COLO668 (cell line): ENCODE data around the gene NDP.
"Not testable (repeated sequence)": the region's sequence is repeated elsewhere in the genome, so short reads cannot be mapped to it uniquely, and the experiment has no call there.

ENCODE experiments used
- DNase-seq: peaks from one replicate; lab custom pipeline; 2025; ENCODE audit not compliant: unreplicated experiment; lab: John Stamatoyannopoulos, UW

The NDP gene

DNA sequence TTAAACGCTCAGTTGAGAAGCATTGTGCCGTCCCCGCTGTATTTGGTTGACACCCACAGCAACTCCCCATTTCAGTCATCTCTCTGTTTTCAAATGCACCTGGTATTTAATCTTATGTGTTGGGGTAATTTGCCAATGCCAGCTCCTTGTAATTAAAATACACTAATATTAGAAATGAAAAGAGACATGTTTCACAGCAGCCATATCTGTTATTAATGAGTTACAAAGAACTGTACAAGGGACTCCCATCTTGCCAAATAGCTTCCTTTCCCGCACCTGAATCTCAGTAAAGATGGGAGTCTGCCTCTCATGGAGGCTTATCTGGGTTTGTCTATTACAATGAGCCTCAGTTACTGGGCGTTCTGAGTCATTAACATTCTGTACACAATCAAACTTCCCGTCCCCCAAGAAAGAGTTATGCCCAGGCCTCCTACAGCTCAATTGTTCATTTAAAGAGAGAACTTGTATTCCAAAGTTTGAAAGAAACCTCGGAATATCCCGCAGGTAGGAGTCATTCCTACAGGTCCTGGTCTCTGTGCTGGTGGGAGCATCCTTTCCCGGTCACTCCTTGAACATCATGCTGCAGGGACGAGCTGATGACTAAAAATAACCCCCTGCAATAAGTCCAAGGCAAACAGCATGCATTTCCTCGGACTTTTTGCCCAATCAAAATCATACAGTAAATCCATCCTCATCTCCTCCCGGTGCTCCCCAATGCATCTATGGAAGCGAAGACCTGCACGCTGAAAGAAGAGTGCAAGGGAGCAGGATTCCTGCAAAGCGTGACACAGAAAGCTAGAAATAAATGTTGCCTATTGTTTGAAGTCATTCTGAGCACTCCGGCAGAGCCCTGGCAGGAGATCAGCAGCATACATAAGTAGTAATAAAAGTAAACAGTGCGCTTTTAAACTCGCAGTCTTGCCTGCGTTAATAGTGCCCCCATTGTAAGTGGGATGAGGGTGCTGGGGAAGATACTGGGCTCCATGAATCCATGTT, 926 bp downstream of the NDP start:
- no peak for DNase-seq

DNA sequence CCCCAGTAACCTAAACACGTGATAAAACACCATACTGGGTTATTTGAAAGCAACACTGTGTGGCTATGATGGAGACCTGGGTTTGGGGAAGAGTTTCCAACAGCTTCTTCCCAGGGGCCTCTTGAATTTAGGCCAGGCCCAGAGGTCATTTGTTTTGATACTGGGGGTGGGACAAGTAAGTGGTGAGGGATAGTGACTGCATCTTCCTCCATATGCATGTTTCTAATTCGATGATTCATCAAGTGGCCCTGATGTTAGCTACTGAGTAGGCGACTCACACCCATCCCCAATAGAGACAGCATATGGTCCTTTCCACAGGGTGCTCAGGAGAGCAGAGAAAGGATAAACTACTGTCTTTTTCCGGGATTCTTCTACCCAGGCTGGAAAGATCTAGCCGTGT, 2.7 kb downstream of the NDP start:
- DNase-seq = no peak

DNA sequence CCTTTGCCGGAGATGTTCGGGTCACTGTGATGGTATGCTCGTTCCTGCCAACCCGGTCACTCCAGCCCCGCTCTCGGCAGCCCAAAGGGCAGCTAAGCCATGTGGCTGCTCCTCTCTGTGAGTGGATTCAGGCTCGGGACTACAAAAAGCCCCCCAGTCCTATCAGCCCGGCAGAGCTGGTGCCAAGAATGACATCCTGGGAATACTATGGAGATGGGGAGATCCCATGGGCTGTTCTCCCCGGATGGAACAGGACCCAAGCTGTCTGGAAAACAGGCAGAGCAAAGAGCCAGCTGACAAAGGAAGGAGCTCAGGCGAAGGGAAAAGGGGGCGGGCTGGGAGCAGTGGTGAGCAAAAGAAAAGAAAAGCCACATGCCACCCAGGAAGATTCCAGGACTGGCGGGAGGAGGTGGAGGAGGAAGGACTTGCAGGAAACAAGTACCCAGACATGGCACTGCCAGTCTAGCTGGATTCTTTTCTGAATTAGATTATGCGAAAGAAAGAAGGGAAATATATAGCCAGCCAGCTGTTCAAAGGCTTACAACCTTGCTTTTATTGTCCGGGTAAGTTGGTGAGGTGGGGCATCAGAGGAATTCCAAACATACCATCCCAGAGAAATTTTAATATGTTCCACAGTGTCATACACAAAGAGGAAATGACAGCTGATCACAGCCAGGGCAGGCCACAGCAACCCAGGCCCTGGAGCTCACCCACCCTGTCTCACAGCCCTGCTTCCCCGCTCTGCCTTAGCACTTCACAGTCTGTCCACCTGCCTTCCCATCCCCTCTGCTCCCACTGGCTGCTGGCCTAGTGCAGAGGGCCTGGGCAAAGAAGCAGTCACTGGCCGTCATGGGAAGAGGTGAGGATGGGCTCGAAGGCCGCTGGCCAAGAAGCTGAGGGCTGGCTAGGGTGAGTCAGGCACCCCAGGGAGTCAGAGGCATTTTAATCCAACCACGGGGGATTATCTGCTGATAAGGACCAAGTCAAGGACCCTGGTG, 3.4 kb downstream of the NDP start:
- DNase-seq = no peak

DNA sequence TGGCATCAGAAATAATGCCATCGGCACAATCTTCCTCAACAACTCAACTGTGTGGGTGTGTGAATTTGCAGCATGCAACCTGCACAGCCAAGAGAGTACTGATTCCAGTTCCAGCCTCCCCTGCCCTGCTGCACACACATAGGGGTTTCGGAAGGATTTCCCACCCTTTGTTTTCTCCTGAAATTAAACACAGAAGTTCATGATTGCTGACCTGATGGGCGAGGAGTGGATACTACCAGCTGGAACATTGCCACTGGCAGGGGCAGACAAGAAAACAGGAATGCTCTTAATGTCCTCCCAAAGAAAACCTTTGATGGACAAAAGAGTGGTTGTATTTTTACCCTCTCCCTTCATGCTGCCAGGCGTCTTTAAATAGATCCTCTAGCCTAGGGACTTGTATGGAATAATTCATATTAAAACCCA, 4.8 kb downstream of the NDP start:
- no peak for DNase-seq

DNA sequence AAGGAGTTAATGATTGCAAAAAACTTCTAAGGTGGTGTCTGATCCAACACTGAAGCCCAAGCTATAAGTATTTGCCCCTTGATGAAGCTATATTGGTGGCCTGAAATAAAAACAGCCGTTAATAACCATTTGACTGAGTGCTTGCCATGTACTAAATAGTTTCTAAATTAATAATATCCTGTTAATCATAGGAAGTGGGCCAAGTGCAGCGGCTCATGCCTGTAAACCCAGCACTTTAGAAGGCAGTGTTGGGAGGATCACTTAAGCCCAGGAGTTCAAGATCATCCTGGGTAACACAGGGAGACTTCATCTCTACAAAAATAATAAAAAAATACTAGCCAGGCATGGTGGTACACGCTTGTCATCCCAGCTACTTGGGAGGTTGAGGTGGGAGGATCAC, 8.3 kb downstream of the NDP start:
- no peak for DNase-seq

DNA sequence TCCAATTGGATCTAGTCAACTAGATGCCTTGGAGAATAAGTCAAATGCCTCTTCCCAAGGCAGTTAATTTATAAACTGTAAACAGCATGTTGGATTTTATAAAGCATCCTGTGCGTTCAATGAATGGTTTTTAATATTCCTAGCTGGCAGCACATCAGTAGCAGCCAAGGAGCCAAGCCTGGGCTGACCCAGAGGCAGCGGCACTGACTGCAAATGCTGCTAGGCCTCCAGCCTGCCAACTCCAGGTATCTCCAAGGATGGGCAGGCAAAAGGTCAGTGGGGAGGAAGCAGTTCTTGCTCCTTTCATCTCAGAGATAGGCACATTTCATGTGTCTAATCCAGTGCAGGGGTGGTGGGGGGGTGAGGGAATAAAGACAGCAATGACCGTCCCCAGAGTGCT, 9.5 kb downstream of the NDP start:
- no peak for DNase-seq

DNA sequence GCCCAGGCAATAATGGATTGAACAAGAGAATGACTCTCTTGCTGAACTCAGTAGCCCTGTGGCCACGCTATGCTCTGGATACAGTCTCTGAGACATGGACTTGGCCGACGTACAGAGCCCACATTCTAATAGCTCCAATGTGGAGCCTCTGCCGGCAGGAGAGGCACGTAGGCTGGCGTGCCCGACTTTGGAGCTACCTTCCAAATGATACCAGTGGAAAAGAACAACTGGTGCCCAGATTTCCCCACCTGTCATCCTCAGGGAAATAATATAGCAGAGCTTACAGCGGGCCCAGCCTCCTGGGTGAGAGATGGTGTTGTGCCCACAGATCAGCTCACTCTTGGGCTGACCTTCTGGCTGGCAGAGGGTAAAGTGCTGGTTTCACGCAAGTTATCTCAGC, 10.6 kb downstream of the NDP start:
- no peak for DNase-seq

DNA sequence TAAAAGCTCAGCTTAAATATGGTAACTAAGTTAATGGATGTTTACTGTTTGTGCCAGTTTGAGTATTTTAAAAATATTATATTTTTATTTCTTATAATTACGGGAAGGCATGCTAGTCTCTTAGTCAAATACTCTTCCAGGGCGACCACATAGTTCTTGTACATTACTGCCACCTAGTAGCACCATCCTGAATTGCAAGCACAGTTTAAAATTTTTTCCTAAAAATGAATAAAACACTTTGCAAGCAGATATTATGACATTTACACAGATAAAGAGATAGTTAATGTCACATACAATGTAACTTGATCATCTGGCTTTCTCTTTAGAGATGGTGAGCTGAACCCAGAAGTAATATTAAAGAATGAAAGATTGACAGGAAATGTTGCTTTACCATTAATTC, 11.5 kb downstream of the NDP start:
- no peak for DNase-seq

DNA sequence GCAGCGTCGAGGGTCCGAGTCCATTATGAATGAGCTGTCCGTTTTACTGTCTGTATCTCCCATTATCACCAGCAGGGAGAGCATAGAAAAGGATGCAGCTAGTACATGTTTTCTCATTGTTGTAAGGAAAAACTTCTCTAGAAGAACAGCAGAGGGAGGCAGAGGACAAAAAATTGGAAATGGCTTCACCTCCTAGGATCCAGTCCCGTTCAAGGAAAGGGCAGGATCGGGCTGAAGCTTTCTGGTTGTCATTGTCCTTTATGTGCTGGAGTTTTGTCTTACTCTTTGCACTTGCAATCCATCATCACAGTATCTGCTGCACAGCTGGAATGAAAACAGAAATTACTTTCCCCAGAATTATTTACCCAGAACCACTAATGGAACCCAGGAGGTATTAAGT, 14.7 kb downstream of the NDP start:
- peak; percentile 1 for DNase-seq

DNA sequence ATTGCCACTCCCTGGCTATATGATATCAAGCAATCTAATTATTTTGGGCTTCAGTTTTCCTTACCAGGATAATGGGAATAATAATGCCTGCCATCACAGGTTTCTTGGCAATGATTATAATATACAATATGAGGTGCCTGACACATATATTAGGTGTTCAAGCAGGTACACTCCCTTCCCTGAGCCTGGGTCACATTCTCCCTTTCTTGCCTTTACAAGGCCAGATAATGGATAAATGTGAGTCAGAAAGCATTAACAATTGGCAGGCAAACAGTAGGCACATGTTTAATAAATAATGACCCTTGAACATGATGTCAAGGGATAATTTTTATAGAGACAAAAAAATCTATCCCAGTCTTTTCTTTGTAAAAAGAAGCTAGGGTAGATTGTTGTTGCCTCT, 17.2 kb downstream of the NDP start:
- DNase-seq = no peak

DNA sequence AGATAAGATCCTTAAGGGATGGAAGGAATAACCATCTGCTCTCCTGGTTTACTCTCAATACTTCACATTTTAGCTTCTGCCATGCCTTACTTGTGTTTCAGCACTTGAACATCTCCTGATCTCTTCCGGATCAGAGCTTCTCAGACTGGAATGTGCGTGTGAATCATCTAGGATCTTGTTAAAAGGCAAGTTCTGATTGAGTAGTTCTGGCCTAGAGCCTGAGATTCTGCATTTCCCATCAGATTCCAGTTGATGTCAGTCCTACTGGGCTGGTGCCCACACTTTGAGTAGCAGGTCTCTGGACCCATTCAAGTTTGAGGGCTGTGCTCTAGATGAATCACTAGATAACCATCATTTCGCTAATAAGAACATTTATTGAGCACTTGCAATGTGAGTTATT, 20.0 kb downstream of the NDP start:
- DNase-seq = no peak

DNA sequence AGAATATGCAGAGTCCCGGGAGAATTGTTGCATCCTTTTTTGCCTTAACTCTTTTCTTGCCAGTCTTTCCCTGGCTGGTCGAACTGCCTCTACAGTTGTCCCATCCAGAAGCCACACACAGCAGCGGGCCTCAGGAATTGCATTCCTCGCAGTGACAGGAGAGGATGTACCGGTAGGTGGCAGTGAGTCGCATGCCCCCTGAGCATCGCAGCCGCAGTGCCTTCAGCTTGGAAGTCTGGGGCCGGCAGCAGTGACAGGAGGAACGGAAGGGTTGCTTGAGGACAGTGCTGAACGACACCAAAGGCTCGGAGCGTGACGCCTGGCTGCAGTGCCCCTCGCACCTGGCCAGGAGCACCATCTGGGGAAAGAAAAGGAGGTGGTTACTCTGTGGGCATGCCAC, 23.5 kb downstream of the NDP start:
- peak; percentile 0 for DNase-seq

DNA sequence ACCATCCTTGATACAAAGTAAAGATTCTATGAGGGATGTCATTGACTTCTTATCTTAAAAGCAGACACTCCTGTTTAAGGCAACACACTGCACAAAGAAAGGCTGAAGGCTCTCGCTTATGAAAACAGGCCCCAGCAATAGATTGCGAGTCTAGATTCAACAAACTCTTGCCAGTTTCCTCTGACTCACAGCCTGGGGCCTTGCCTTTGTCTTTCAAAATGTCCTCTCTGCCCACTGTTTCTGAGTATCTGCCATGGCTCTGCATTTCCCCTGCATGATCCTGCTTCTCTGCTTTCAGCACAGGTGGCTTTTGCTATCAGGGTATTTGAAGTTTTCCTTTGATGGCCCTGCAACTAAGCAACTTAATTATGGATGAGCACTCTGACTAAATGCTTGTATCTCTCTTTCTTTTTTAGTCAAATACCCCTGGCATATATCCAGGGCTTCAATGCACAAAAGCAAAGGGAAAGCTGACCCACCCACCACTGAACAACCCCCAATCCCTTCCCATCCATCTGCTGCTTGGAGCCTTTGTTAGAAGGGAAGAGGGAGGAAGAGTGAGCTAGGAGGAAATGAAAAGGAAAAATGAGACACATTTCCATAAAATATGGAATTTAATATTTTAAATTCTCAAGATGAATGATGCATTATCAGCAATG, 32.2 kb downstream of the NDP start:
- DNase-seq = no peak

DNA sequence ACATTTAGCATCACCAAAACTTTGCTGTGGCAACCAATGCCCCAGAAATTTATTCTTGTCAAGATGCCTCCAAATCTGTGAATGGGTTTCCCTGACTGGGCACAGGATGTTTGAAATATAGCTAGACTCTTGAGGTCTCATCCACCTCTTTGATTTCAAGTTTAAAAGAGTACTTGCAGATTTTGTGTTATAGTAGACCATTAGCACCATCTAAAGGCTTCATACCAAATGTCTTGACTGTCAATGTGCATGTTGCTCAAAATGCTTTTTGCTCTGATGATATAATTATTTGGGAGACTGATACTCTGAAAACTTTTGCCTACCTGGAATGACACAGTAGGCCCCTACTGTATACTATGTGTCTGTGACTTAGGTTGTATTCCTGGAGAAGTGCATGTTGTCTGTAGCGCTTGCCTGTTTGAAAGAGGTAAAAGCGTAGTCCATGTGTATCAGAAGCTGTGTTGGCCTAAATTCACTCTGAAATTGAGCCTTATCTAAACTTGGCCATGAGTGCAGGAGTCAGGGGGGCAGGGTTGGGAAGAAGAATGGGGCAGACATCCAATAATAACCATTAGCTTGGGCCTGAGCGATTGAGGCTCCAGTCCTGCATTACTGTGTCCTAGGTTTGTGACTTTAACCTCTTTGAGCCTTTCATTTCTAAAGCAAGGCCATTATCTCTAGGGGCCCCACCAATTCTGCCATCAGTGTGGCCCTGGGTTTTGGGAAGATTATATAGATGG, 33.8 kb downstream of the NDP start:
- no peak for DNase-seq

DNA sequence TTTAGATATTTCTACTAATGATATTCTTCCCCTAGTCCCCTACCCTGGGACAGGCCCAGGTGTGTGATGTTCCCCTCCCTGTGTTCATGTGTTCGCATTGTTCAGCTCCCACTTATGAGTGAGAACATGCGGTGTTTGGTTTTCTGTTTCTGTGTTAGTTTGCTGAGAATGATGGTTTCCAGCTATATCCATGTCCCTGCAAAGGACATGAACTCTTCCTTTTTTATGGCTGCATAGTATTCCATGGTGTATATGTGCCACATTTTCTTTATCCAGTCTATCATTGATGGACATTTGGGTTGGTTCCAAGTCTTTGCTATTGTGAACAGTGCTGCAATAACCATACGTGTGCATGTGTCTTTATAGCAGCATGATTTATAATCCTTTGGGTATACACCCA, 51.2 kb downstream of the NDP start:
- not testable (repeated sequence) for DNase-seq

DNA sequence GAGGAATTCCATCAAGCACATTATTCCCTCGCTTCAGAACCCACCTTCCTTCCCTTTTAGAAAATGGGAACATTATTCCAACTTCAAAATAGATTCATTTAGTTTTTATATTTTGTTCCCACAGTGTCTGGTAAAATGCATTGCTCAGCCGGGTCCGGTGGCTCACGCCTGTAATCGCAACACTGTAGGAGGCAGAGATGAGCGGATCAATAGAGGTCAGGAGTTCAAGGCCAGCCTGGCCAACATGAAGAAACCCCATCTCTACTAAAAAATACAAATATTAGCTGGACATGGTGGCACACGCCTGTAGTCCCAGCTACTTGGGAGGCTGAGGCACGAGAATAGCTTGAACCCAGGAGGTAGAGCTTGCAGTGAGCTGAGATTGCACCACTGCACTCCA, 62.4 kb downstream of the NDP start:
- DNase-seq = not testable (repeated sequence)

DNA sequence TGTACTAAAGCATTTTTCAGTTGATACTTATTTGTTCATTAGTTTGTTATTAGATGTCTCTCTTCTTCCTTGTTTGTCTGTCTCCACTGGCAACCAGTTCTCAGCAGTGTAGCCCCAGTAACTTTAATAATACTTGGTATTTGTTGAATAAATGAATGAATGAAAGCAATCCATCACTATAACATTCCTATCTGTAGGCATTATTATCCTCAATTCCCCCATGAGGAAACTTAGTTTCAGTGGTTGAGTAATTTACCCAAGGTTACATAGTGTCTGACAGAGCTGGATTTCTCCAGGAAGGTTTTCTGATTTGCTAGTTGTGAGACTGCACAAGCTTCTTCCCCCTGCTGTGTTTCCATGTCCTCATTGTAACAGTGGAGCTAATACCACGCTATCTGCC, 63.2 kb downstream of the NDP start:
- DNase-seq = no peak

DNA sequence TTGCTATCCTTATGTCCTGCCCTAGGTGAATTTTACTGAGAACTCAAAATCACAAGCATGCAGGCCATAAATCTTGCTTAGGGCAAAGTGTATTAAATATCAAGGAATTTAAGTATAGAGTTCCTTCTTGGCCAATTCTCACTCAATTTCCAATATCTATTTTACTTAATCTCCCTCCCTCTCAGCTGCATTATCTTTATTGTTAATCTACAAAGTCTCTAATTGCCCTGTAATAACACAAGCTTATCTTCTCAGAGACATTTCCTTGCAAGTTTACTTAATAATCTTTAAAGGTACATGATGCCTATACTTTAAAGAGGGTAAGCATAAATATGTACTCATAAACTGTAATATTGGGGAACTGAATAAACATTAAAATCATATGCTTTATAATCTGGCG, 64.0 kb downstream of the NDP start:
- DNase-seq = no peak

DNA sequence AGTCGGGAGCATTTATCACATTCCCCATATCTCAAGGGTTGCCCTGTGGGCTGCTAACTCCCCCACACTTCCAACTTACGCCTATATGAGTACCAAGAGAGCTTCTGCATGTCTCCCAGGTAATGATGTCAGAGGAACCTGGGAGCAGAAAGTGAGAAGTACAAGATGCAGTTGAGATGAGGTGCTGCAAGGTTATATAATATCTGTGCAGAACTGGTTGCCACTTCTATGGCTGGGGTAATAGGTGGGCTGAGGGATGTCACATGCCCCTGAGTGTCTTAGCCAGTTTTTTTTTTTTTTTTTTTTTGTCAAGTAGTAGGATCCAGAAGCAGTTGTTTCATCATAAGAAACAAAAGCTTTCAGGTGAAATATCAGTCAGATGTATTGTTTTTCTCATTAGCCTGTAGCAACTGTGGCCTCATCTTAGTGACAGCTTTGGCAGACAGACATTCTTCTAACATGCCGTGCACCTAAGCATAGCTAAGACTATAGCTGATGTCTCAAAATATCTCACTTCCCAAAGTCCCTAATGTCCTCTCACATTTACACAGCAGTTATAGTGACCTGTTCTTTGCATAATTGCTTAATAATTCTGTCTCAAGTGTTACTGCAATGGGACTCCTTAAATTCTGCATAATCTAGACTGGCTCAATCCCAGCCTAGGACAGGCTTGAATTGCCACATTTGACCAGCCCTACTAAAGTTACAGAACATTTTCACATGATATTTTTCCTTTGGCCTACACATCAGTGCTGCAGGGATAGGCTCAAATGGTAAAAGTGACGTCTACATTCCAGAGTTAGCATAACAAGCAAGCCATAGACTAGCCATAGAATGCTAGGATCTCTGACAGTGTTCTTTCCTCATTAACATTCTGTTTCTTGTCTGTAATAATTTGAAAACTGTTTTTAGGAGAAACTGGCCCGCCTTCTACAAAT, 73.0 kb downstream of the NDP start:
- DNase-seq = no peak
